CD4-positive, alpha-beta T cell treated with Interleukin-15 for 4 hours (primary cell): ENCODE measurements around the gene SMURF1.
"Not testable (repeated sequence)": the region's sequence is repeated elsewhere in the genome, so short reads cannot be mapped to it uniquely, and the experiment has no call there.

Experiments used
- DNase-seq: peaks from one replicate; pipeline ENCODE4 v3.0.0-alpha.2; 2020; ENCODE audit warnings: low spot score

SMURF1 gene

DNA sequence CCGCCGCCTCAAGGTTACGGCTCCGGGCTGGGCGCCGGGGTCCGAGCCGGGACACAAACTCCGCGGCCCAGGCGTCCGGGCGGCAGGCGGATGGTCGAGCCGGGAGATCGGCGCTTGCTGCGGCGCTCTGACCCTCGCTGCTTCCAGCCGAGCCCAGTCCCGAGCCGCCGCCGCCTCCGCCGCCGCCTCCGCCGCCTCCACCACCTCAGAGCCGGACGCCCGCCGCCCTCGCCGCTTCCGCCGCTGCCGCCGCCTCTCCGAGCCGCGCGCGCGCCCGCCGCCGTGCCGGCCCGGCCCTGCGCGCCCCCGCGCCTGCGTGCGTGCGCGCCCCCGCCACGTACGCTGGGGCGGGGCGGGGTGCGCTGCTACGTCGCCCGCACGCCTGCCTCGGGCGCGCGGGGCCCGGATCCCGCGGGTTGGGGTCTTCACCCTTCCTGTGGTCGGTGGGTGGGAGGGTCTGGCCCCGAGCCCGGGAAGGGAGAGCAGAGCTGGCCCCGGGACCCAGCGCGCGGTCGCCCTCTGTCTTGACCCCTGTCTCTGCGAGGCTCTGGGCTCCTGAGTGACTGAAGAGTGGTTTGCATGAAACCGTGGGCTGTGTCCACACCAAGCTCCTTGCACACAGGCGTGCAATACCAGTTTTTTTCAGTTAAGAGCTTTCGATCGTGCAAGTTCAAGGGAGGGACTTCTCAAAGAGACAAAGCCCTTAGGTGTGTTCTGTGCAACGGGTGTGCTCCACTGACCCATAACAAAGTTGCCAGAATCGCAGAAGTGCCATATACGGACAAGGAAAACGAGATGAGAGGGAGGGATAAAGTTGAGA lies at the start of gene SMURF1:
TSS of gene SMURF1 (minus strand) at position 256 of the 820 bp plus-strand sequence. CDS start 328 bp downstream, outside the sequence.
- peak; percentile 68 for DNase-seq

DNA sequence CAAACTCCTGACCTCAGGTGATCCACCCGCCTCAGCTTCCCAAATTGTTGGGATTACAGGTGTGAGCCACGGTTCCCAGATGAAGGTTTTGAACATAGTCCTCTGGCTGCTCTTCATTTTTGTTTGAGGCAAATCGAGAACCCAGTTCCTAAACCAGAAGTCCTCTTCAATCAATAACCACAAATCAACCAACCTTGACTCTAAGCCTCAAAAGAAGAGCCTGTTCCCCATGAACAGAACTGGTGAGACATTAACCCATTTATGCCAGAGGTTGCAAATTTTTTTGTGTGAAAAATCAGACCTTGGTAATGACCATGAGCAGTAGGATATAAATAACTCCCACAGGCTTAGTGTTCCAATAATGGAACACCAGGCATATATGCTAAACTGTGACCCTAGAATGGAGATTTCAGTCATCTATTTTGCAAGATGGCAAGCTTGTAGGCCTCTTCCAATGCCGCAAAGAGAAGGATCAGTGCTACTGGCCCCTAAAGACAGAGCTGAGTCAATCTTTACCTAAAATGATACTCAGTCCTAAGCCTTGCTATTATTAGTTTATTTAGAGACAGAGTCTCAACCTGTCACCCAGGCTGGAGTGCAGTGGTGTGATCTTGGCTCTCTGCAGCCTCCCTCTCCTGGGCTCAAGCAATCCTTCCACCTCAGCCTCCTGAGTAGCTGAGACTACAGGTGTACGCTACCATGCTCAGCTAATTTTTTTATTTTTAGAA lies 48.1 kb upstream of the SMURF1 start:
- no peak for DNase-seq

DNA sequence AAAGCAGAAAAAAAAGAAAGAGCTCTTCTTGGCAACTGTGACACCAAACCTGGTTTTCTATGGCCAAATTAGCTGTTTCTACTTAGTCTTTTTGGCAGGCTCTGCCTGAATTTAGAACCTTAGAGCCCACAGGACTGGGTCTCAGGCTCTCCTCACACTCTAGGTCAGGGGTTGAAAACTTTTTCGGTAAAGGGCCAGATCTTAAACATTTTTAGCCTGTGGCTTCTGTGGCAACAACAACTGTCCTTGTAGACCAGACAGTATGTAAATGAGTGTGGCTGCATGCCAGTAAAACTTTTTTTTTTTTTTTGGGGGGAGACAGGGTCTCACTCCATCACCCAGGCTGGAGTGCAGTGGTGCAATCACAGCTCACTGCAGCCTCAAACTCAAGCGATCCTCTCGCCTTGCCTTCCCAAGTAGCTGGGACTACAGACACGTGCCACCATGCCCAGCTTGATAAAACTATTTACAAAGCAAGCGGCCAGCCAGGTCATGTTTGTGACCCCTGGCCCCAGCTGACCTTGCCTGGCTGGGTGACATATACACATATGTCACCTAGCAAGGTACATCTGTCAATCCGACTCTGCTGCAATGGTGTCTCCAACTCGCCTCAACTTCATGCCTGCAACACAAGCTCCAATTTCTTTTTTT lies 46.6 kb upstream of the SMURF1 start:
- DNase-seq = no peak

DNA sequence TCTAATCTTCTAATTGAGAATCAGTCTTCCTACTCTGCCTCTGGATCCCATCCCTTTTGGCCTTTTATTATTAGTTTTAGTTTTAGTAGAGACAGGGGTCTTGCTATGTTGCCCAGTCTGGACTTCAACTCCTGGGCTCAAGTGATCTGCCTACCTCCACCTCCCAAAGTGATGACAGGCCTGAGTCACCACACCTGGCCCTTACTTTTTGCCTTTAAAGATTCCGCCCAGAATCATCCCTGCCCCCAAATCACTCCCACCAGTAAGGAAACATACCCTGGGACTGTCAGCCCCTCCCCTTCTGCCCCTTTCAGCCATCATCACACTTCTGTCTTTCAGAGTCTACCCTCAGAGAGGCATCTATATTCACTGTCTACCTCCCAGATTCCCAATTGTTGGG lies 45.3 kb upstream of the SMURF1 start:
- no peak for DNase-seq

DNA sequence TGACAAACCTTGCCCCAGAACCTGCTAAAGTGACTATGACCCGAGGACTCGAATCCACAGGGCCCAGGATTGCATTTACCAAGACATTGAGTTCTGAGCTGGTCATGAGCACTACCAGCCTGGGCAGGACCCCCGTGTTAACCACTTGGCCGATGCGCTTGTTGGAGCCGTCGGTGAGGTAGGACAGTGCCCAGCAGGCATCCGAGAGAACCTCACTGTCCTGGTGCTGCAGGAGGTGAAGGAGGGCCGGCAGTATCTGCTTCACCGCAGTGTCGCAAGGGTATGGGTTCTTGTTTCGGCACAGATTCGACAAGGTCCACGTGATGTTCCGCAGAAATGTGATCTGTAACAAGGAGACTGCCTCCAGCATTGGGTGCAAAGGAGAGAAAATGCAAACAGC lies 44.3 kb upstream of the SMURF1 start:
- no peak for DNase-seq

DNA sequence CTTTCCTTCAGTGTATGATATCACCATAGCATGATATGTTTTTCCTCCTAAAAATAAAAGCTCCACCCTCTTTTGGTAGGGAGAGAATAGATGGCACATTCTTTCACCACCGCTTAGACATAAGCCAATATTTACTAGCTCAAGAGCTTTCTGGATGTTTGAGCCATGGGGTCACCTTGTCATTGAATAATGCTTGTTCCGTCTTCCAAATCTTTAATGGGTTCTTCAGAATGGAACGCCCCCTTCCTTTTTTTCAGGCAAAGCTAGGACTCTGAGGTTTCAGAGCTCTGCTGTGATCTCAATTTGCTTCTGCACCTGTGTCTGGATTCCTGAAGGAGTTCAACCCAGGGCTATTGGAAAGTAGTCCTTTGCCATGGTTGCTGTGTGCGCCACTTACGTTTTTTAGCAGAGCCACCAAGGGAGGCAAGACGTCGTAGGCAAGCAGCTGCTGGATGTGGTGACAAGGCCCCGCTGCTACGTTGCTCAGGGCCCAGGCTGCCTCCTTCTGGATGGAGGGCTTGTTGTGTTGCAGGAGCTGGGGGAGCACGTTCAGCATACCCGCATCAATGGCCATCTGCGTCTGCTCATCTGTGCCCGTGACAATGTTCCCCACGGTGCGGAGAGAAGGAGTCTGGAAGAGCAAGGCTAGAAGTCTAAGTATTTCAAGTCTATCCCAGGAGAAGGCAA lies 40.8 kb upstream of the SMURF1 start:
- DNase-seq = no peak

DNA sequence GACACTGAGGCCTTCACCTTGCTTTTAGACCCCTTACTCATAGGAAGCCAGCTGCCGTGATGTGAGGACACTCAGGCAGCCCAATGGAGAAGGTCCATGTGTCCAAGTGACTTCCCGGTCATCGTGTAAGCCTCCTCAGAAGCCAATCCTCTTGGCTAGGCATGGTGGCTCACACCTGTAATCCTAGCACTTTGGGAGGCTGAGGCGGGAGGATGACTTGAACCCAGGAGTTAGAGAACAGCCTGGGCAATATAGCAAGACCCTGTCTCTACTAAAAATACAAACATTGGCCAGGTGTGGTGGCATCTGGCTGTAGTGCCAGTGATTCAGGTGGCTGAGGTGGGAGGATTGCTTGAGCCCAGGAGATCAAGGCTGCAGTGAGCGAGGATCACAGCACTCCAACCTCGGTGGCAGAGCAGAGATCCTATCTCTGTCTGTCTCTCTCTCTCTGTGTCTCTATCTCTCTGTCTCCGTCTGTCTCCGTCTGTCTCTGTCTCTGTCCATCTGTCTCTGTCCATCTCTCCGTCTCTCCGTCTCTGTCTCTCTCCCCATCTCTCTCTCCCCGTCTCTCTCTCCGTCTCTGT lies 36.3 kb upstream of the SMURF1 start:
- DNase-seq = no peak

DNA sequence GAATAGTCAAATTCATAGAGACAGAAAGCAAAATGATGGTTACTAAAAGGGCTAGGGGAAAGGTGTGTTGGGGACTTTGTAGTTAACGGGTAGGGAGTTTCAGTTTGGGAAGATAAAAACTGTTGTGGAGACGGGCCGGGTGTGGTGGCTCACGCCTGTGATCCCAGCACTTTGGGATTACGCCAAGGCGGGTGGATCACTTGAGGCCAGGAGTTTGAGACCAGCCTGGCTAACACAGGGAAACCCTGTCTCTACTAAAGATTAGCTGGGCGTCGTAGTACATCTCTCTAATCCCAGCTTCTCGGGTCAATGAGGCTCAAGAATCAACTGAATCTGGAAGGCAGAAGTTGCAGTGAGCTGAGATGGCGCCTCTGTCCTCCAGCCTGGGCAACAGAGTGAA lies 33.3 kb upstream of the SMURF1 start:
- DNase-seq = no peak

DNA sequence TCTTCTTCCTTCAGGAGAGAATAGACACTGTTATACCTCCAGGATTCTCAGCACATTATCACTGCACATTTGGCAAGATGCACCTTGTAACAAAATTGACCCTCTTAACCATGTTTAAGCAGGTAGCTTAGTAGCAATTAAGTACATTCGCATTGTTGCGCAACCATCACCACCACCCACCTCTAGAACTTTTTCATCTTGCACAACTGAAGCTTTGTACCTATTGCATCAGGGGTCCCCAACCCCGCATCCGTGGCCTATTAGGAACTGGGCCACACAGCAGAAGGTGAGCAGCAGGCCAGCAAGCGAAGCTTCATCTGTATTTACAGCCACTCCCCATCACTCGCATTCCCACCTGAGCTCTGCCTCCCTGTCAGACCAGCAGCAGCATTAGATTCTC lies 29.9 kb upstream of the SMURF1 start:
- DNase-seq = no peak

DNA sequence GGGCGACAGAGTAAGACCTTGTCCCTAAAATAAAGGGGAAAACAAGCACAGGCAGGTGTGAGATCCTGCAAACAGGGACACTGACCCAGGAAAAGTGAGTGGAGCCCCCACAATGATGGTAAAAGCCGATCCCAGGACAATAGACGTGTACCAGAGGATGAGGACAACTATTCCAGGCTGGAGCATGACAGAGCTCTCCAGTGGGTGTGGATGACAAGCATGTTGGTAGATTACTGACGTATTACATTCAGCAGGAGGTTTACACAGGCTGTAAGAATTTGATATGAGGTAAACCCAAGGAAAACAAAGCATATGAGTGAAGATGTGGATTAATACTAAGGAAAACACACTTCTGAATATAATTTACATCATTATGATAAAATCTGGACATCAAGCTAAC lies 27.8 kb upstream of the SMURF1 start:
- no peak for DNase-seq

DNA sequence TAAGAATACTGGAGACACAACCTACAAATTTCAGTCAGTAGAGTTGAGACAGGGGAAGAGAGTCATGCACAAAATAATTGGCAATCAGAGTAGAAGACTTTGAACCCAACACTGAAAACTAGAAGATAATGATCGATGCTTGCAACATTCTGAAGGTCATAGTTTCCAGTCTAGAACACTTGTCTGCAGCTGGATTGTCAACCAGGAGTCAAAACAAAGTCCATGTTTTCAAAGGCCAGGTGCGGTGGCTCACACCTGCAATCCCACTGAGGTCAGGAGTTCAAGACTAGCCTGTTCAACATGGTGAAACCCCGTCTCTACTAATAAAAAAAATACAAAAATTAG lies 26.8 kb upstream of the SMURF1 start:
- DNase-seq = no peak

DNA sequence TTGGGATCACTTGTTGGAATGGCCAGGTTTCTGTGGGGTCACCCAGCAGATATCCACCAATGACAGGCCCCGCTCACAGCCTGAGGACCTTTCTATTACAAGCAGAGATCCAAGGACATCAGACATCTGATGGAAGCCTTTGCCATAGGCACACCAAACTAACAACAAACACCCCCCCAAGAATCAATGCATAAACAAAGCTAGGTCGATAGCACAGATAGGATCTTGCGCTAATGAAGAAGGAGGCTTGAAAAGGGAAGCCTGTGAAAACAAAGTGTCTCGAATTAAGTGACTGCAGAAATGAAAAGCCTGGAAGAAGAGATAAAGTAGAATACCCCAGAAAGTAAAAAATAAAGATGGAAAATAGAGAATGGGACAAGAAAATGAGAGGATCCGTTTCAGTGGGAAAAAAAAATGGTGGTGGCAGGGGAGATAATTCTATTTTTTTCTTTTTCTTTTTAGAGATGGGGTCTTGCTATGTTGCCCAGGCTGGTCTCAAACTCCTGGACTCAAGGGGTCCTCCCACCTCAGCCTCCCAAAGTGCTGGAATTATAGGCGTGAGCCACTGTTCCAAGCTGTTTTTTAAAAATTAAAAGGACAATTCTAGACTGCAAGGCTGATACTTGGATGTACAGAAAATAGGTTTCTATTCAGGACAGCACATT lies 26.3 kb upstream of the SMURF1 start:
- DNase-seq = no peak

DNA sequence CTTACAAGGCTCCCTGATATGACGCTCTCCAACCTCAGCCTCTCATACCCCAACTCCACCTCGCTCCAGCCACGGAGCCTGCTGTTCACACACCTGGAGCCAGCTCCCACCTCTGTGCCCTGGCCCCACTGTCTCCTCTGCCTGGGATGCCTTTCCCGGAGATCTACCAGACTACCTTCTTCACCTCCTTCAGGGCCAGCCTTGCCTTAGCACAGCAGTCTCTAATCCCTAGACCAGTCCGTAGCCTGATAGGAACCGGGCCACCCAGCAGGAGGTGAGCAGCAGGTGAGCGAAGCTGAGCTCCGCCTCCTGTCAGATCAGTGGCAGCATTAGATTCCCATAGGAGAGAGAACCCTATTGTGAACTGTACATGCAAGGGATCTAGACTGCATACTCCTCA lies 23.2 kb upstream of the SMURF1 start:
- no peak for DNase-seq

DNA sequence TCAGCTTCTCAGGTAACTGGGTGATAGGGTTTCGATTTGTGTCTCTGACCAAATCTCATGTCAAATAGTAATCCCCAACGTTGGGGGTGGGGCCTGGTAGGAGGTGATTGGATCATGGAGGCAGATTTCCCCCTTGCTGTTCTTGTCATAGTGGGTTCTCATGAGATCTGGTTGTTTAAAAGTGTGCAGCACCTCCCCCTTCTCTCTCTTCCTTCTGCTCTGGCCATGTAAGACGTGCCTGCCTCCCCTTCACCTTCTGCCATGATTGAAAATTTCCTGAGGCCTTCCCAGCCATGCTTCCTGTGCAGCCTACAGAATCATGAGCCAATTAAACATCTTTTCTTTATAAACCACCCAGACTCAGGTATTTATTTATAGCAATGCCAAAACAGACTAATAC lies 21.9 kb upstream of the SMURF1 start:
- DNase-seq = no peak

DNA sequence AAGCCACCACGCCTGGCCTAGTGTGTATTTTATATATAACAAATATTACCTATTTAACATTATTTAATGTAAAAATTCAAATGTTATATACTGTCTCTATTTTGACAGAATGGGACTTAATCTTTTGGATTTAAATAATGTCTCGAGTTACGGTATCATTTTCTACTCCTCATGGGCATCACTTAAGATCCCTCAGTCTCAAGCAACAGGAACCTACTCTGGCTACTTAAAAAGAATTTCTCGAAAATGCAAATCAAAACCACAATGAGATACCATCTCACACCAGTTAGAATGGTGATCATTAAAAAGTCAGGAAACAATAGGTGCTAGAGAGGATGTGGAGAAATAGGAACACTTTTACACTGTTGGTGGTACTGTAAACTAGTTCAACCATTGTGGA lies 19.8 kb upstream of the SMURF1 start:
- not testable (repeated sequence) for DNase-seq

DNA sequence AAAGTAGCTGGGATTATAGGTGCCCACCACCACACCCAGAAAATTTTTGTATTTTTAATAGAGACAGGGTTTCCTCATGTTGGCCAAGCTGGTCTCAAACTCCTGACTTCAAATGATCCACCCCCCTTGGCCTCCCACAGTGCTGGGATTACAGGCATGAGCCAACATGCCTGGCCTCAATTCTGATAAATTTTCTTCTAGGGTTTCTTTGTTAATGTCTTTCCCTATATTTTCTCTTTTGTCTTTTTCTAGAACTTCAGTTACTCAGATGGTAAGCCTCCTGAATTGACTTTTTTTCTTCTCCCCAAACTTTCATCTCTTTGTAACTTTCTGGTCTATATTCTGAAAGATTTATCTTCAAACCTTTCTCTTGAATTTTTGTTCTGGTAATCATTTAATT lies 12.7 kb upstream of the SMURF1 start:
- no peak for DNase-seq

DNA sequence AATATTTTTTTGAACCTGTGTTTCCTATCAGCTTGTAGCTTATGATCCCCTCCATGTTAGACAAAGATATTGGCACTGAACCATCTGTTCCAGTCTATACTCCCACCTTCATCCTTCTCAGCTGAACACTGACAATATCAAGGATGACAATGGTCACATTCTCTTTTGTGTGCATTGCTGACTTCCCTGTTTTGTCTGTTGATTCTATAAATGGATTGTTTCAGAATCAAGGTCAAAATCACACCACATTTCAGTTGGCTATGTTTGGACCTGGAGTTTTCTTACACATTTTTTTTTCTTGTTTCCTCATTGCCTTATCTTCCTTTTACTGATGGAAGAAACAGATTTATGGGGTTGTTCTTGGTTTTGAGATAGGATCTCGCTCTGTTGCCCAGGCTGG lies 11.3 kb upstream of the SMURF1 start:
- no peak for DNase-seq

DNA sequence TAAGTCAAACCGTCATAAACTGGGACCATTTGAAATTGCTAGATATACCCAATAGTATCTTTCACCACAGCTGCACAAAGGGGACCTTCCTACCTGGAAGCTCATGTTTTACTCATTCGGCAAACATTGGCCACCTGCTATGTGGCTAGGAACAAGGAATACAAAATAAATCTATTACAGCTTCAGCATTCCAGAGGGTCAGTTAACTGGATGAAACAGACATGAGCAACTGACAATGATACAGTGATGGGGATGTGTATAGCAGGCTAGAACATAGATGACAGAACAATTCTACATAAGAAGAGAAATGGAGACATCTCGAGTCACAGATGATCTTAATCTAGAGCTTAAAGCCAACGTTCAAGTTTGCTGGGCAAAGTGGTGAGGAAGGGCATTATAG lies 3.1 kb upstream of the SMURF1 start:
- no peak for DNase-seq

DNA sequence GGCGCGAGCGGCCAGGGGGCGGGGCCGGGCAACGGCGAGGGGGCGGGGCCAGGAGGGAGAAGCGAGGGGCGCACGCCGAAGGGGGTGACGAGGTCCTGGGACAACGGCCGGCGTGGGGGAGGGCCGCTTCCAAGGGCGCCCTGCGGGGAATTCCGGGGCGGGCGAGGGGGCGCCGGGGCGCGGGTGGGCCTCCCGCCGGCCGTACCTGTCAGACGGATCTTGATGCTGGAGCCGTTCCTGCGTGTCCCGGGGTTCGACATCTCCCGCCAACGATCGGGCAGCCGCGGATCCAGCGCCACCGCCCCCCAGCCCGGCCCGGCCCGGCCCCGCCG lies 421 bp downstream of the SMURF1 start:
- no peak for DNase-seq

DNA sequence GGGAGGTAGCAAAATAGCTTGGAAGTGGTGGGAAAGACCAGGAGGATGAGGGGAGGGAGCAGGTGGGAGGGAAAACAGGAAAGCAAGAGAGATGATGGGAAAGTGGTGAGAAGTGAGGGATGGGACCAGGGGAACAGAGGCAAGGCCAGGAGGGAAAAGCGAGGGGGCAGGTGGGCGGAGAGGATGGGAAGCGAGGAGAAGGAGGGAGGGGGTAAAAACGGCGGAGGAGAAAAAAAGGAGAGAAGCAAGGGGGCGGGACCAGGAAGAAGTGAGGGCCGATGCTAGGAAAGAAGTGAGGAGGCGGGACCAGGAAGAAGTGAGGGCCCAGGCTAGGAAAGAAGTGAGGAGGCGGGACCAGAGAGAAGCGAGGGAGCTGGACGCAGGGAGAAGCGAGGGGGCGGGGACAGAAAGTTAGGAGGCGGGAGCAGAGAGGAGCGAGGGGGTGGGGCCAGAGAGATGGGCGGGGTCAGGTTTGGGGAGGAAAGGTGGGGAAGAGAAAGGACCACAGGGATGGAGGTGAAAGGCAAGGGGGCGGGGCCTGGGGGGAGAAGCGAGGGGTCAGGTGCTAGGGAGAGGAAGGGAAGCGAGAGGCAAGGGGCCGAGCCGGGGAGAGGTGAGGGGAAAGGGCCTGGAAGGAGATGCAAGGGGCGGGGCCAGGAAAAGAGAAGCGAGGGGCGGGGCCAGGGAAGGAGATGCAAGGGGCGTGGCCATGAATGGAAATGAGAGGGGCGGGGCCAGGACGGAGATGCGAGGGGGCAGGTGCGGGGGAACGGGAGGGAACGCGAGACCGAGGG lies 984 bp downstream of the SMURF1 start:
- peak; percentile 84 for DNase-seq
